Globus pallidus (tissue), 1 donor: Measurements from ENCODE around the gene BPIFA1.
A peak's percentile ranks its signal among the peaks of the same experiment; 100 is the strongest.

Experiments
- DNase-seq: peaks from one replicate; pipeline ENCODE4 v3.0.0-alpha.2; 2015; ENCODE audit warnings: low spot score

BPIFA1 gene

GRCh38 chr20:33239979-33240736, 4.4 kb downstream of the BPIFA1 start:
- DNase-seq: no peak

DNA sequence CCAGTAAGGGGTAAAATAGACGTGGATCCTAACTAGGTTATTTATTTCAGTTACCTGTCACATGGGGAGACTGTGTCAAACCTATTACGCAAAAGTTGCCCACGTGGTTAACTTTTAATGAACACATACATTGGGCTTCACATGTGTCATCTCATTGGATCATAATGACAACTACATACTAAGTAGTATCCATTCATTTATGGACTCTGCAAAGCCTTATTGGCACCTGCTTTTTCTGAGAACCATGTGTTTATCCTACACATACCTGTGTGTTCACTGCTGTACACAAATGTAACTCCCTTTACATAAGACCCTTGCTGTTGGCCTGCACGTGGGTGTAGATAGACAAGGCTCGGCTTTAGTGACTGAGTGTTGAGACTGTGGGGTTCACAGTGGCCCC, 5.1 kb downstream of the BPIFA1 start:
- no peak for DNase-seq

GRCh38 chr20:33242319-33243100, 6.7 kb downstream of the BPIFA1 start:
- no peak for DNase-seq

GRCh38 chr20:33246077-33246476, 10.3 kb downstream of the BPIFA1 start:
- DNase-seq: no peak

DNA sequence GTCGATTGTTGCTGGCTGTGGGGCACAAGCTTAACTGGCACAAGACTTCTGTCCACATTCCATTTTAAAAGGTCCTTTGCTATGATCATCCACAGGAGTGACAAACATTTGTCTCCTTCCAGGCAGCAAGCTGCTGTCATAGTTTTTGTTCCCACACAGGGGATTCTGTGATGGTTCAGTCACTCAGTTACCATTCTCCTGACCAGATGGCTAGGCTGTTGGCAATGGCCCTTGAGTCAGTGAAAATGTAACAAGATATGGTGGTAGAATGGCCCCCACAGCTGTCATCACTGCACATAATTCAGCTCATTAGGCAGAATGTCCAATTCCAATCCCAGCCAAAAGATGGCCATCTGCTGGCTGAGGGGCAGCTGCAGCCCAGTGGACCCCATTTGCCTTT, 13.7 kb downstream of the BPIFA1 start:
- no peak for DNase-seq

GRCh38 chr20:33250666-33251065, 14.9 kb downstream of the BPIFA1 start:
- DNase-seq: no peak

DNA sequence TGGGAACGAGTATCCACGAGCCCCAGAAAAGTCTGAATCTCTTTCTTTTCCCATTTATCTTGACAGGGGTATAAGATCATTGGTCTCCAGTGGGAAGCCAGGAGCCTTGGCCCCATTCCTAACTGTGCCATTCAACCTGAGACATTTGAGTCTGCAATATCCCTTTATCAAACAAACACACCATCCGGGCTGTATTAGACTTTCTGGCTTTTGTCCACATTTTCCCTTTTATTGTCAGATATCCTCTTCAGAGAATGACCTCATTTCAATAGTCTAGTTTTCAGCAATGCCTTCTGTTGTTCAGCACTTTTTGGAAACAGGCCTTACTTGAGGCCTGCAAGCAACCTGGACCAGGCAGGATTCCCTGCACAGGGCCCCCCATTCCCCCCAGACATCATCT, 15.7 kb downstream of the BPIFA1 start:
- DNase-seq: no peak

DNA sequence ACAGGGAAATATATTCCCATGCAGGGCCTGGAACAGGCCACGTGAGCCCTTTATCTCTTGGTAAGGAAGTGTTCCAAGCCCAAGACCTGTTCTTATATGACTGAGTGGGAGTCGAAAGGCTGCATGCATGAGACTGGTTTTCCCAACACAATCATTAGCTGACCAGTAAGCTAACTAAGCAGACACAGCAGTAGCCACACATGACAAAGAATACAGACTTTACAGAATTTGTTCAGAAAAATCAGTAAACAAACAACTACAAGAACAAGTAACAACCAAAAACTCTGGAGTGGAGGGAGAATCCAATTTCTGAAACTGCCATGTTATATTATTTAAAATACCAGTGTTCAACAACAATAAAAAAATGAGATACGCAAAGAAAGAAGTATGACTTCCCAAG, 16.7 kb downstream of the BPIFA1 start:
- no peak for DNase-seq

DNA sequence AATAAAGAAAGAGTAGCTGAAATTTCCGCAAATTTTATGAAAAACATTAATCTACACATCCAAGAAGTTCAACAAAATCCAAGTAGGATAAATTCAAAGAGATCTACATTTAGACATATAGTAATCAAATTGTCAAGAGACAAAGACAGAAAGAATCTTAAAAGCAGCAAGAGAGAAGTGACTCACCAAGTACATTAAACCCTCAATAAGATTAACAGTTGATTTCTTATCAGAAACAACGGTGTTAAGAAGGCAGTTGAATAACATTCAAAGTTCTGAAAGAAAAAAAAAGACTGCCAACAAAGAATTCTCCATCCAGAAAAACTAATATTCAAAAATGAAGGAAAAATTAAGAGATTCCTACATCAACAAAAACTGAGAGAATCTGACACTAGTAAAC, 19.2 kb downstream of the BPIFA1 start:
- no peak for DNase-seq

DNA sequence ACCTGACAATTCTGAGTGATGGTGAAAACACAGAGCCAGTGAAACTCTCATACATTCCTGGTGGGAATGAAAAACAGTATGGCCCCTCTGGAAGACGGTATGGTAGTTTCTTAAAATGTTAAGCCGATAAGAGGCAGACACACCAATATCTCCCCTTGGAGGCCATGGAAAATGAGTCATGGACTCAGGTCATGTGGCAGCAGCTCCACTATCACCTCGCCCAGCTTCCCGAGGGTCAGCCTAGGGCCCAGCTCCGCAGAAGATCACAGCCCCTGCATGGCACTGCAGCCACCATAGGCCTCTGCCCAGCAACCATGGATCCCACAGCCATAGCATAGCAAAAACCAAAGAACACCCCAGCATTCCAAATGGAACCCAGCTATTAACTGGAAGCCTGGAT, 21.4 kb downstream of the BPIFA1 start:
- DNase-seq: no peak

GRCh38 chr20:33259371-33259770, 23.6 kb downstream of the BPIFA1 start:
- no peak for DNase-seq

DNA sequence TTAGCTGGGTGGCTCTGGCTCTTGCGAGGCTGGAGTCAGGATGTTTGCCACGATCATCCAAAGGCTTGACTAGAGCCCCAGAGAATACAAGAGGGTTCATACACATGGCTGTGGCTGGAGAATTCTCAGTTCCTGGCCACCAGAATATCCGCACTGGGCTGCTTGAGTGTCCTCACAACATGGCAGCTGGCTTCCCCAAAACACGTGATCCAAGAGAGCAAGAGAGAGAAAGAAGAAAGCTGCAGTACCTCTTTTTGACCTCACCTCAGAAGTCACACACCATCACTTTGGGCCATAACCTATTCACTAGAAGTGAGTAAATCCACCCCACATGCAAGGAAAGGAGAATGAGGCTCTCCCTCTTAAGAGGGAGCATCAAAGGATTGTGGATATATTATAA, 25.7 kb downstream of the BPIFA1 start:
- DNase-seq: no peak

DNA sequence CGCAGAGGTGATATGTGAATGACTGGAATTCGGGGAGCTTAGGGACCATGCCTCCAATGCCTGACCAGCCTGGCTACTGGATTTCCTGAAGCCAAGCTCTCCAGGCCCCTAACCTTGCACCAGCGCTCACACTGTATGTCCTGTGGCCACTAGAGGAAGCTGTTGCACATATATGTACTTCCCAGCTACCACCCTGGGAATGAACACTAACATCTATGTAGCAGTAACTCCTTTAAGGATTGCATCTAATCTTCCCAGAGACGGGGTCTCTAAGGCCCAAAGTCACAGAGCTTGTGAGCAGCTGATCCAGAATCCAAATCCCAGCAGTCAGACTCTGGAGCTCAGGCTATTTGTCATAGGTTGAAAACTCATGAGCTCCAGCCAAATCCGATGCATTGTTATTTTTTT, 26.9 kb downstream of the BPIFA1 start:
- DNase-seq: peak; percentile 91

- DNase-seq: no peak
These were observed 28.0 kb downstream of the BPIFA1 start for GRCh38 chr20:33263784-33264183.

- DNase-seq: no peak
These were observed 31.9 kb downstream of the BPIFA1 start for GRCh38 chr20:33267701-33268100.

GRCh38 chr20:33272155-33272873, 36.5 kb downstream of the BPIFA1 start:
- DNase-seq: no peak

- DNase-seq: no peak
These were observed 37.5 kb downstream of the BPIFA1 start for GRCh38 chr20:33273117-33273851.

GRCh38 chr20:33275215-33275614, 39.4 kb downstream of the BPIFA1 start:
- no peak for DNase-seq

DNA sequence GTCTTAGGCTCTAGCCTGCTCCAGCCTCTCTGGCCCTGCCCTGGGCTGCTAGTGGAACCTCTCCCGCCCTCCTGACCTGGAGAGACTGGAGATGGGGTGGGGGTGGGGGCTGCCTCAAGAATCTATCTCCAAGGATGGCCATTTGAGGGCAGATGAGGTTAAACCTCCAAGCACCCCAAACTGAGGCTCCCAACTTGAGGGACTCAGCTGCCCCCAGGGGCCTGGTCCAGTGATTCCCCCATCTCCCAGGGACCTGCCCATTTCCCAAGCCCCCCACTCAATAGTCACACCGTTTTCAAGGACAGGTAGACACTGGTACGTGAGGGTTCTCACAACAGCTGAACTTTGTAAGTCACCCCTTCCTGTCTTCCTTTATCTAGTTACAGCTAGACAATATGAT, 40.1 kb downstream of the BPIFA1 start:
- DNase-seq: no peak

DNA sequence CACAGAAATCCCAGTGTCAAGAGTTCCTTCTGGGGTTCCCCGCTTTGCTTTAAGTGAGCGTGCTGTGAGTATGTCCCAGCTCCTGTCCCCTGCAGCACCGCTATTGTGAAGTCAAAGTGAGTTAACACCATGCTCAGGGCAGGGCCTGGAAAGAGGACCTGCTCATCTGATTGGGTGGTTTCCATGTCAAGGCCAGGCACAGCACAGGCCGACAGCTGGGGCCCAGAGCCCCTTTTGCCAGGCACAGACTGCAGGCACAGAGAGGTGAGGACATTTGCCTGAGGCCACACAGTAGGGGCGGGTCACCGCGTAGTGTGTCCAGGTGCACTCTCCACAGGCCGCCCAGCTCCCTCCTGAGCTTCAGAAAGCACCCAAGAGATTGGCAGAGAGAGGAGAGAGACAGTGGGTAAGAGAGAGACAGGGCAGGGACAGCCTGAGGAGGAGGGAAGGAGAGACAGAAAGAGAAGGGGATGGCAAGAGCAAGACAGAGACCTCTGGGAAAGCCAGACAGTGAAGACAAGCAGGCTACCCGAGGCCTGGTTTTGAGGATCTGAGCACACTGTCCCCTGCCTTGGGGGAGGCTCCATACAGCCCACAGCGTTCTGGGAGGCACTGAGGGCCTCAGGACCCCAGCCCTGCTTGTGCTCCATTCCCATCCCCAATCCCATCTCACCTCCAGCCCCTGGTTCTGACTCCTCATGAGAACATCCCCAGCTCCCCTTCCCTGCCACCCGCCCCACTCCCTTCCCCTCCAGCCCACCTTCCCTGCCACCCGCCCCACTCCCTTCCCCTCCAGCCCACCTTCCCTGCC, 40.7 kb downstream of the BPIFA1 start:
- DNase-seq: no peak
